GM18858 (cell line): Measurements from ENCODE around the gene PMEPA1.
A peak's percentile ranks its signal among the peaks of the same experiment; 100 is the strongest.

Experiments used
- ATAC-seq: cut with Tn5 transposase; IDR thresholded peaks from one replicate; pipeline ENCODE4 v1.9.1; 2021; ENCODE audit not compliant: unreplicated experiment

PMEPA1 gene

GRCh38 chr20:57625978-57626377, 83.8 kb downstream of the PMEPA1 start:
- no peak for ATAC-seq

- ATAC-seq: no peak
Measured at GRCh38 chr20:57625181-57625958, 84.4 kb downstream of the PMEPA1 start.

GRCh38 chr20:57624124-57624523, 85.7 kb downstream of the PMEPA1 start:
- ATAC-seq: no peak

DNA sequence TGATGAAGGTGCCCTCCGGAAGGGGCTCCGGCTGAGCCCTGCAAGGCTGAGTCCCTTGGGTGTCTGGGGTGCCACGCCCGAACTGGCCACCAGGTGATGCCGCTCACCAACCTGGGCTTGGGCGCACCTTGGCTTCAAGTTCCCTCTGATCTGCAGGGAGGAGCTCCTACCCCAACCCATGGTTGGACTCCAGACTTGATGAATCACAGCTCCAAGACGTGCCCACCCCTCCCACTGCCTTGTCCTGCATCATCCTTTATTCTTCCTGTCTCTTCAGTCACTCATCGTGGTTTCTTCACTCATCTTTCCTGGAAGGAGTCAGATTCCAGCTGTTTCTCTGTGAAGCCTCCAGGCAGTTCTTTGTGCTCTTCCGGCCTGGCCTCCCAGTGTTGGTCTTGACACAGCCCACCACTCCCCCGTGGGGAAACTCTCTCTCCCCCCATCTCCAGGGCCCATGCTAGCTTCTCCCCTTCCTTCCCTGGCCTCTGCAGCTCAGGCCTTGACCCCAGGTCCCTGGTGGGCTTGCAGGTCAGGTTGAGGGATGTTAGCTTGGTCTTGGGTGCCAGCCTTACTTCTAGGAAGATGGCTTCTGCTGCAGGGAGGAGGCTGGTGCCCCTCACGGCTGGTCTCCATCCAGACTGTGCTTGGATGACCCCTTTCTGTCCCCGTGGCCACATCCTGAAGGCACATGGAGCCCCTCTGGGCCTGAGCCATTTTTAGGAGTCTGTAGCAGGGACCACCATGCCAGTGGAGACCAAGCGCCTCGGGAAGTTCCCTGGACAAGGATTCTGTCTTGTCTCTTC, 87.0 kb downstream of the PMEPA1 start:
- ATAC-seq: no peak

DNA sequence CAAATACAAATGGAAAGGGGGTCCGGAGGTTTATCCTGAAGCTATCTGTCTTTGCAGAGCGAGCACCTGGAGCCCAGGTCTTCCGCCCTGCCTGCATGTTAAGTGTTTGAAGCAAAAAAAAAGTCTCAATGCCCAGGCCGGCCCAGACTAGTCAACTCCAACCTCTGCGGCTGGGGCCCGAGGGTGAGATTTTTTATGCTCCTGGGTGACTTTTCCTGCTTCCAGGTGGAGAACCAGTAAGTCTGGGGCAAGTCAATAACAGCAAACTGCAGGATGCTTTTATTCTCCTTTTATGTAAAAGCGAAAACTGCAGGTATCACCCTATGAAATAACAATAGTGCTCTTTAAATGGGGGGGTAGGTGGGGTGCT, 87.6 kb downstream of the PMEPA1 start:
- ATAC-seq: no peak

DNA sequence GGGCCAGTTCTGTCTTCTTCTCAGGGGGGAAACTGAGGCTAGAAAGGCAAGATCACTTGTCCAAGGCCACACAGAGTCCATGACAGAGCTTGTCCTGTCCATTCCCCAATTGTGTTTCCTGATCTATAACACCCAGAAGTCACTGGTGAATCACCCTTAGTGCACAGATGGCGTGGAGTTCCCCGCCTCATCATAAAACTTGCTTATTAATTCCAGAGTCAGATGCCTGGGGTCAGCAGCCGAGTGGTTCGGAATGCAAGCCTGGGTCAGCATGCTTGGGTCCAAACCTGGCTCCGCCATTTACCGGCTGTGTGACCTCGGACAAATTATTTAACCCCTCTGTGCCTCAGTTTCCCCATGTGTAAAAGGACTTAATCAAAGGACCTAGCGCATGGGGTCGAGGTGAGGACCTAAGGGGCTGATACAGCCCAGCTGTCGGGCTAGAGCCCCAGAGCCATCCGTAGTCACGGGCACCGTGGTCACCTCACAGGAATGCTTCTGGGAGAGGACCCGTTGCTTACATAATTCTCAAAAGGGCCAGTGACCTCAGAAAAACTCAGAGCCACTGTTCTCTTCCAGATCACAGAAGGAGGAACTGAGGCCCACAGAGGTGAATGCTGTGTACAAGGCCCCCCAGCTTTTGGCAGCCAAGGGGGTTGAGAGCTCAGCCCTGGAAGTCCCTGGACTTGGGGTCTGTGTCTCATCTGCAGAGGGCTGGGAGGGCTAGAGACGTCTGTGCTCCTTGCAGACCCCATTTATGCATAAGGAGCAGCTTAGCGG, 88.2 kb downstream of the PMEPA1 start:
- ATAC-seq: no peak

GRCh38 chr20:57620999-57621398, 88.8 kb downstream of the PMEPA1 start:
- ATAC-seq: no peak

DNA sequence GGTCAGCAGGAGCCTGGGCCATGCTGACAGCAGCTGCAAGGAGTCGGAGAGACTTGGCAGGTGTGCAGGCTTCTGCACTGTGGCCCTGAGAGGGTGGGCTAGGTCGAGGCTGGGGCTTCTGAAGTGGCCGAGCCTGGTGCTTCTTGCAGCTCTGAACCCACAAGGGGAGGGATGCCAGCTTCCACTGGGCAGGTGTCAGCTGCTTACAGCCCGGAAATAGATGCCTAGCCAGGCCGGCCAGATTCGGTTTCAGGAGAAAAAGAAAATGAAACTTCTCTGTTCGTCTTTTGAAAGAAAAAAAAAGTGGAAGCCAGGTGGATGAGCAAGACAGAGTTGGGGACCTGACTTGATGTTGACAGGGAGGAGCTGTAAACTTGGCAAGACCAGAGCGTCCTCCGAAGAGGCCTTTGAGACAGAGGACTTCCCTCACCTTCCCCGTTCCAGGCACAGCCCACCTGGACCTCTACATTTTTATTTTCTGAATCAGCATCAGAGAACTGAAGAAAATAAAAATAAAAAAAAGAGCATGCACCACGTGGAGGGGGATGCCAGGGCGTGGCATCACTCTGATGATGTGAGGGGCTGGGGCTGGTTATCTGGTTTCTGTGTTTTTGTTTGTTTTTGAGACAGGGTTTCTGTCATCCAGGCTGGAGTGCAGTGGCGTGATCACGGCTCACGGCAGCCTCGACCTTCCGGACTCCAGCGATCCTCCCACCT, 89.4 kb downstream of the PMEPA1 start, which contains the start of gene ZBP1:
ZBP1 (minus strand) TSS at position 153 of the 717 bp plus-strand sequence; CDS start at position 22, 131 bp downstream.
- ATAC-seq: peak; percentile 45

DNA sequence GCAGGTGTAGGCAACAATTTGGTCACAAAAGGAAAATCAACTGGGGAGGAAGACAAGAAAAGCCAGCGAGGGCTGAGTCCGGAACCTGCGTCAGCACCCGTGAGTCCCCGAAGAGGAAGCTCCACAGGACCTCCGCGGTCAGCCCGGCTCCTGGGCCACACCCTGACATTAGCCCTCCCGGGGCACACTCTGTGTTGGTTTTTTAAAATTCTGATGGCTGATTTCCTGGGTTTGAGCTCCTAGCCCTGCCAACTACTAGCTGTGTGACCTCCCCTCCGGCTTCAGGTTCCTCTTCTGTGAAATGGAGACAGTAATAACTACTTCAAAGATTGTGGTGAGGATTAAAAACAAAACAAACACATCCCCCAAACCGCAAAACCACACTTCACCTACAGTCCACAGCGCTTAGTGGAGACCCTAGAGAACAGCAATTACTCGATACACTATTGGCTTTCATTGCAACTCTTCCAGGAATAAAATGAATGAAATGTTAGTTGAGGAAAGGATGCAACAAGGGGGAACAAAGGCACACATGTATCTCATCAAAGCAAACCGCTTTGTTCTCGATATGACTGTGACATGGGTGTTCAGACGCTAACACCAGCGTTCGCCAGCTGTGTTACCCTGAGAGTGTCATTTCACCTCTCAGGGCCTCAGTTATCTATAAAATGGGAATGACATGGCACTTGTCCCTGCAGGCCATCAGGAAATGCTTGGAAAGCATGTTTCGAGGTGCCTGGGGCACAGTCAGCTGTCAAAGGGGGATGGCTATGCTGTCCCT, 90.6 kb downstream of the PMEPA1 start:
- ATAC-seq: peak; percentile 57

DNA sequence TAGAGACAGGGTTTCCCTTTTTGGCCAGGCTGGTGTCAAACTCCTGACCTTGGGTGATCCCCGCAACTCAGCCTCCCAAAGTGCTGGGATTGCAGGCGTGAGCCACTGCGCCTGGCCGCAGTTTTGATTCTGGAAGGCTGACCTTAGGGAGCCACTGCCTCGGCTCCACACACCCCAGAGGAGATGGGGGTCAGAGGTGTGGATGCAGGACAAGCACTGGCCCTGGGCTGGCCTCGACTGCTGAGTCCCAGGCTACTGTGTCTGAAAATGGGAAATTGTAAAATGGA, 91.1 kb downstream of the PMEPA1 start:
- ATAC-seq: no peak

DNA sequence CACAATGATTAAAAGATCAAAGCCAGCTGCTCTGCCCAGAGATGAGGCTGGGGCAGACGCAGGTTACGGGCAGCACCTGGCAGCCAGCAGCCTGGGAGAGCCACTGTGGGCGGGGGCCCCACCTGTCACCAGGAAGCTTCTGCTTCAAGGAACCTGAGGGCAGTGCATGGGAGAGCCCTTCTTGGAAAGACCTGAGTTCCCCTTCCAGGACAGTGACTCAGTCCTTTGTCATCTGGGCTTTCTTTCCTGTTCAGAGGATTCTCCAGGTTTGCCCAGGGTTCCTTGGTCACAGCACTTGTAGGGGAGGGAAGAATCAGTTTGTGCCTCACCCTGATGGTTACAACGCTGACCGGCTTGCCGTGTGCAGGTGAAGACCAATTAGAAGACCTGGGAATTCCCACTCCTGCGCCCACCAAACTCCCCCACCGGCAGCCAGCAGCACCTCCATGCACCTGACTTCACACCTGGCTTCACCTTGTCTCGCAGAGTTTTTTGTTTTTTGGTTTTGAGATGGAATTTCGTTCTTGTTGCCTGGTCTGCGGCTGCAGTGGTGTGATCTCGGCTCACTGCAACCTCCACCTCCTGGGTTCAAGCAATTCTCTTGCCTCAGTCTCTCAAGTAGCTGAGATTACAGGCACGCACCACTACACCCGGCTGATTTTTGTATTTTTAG, 91.6 kb downstream of the PMEPA1 start:
- ATAC-seq: no peak

DNA sequence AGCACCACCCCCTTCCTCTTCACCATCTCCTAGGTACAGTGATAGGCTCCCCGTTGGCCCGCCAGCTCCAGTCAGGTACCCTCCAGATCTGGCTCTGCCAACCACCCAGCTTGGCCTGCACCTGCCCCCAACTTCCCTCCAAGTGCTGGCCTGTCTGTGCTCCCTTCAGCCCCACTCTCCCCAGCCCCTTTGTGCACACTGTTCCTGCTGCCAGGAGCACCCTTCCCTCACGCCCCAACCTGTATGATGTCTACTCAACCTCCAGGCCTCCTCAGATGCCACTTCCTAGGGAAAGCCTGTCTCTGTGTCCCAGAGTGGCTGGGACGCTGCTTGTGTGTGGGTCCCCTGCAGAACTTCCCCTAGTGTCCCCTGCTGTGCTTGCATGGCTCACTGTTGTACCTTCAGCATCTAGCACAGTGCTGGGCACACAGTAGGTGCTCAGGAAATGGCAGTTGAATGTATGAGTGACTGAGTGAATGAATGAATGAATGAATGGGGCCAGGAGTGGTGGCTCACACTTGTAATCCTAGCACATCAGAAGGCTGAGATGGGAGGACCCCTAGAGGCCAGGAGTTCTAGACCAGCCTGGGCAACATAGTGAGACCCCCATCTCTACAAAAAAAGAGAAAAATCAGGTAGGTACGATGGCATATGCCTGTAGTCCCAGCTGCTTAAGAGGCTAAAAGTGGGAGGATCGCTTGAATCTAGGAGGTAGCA, 92.6 kb downstream of the PMEPA1 start:
- ATAC-seq: no peak

GRCh38 chr20:57616143-57616951, 93.5 kb downstream of the PMEPA1 start:
- ATAC-seq: no peak

GRCh38 chr20:57615445-57615811, 94.4 kb downstream of the PMEPA1 start:
- ATAC-seq: no peak

- ATAC-seq: no peak
Measured at GRCh38 chr20:57614490-57615444, 95.0 kb downstream of the PMEPA1 start.

GRCh38 chr20:57613481-57613921, 96.3 kb downstream of the PMEPA1 start:
- ATAC-seq: no peak

GRCh38 chr20:57612916-57613315, 96.9 kb downstream of the PMEPA1 start:
- no peak for ATAC-seq
